HG03558 (cell line): Measurements from ENCODE around the gene SLC35F4.
"Not testable (repeated sequence)": the region's sequence is repeated elsewhere in the genome, so short reads cannot be mapped to it uniquely, and the experiment has no call there.

Experiments
- ATAC-seq: cut with Tn5 transposase; IDR thresholded peaks from one replicate; pipeline ENCODE4 v1.9.1; 2021; ENCODE audit warnings: moderate number of reproducible peaks; ENCODE audit not compliant: unreplicated experiment; ENCODE audit errors: extremely low read depth

SLC35F4 gene

DNA sequence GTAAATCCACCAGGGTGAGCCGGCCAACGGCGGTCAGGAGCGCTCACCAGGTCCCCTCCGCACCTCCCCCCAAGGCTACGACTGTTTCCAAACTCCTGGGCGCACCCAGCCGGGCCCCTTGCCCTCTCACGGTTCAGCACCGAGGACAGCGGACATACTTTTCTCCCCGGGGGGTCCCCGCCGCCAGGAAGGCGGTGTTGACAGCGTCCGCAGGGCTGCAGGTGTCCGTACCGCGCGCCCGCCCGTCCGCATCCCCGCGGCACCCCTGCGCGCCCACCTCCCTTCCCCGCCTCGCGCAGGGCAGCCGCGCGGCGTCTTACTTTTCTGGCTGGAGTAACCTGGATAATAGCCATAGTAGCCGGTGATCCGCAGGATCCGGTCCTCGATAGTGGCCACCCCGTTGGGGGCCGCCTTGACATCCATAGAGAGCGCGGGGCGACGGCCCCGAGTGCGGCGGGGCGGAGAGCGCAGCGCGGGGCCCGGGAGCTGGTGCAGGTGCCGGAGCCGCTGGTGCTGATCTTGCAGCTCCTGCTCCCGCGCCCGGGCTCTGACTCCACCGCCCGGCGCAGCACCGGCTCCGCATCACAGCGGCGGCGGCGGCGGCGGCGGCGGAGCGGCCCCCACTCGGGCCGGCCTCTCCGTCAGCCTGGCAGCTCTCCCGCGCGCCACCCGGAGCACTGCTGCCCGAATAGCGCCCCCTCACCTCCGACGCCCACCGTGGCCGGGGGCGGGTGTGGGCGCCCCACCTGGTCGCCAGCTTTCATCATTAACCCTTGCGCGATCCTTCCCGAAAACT lies at the start of gene SLC35F4:
Gene SLC35F4, minus strand, starts transcription at position 690 of the 796 bp plus-strand sequence.
- ATAC-seq = no peak

DNA sequence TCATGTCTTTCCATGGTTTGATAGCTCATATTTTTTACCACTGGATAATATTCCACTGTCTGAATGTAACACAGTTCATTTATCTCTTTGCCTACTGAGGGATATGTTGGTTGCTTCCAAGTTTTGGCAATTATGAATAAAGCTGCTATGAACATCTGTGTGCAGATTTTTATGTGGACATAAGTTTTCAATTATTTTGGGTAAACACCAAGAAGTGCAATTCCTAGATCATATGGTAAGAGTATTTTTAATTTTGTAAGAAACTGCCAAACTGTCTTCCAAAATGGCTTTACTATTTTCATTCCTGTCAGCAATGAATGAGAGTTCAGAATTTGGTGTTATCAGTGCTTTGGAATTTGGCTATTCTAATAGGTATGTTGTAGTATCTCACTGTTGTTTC lies 43.7 kb upstream of the SLC35F4 start:
- no peak for ATAC-seq

DNA sequence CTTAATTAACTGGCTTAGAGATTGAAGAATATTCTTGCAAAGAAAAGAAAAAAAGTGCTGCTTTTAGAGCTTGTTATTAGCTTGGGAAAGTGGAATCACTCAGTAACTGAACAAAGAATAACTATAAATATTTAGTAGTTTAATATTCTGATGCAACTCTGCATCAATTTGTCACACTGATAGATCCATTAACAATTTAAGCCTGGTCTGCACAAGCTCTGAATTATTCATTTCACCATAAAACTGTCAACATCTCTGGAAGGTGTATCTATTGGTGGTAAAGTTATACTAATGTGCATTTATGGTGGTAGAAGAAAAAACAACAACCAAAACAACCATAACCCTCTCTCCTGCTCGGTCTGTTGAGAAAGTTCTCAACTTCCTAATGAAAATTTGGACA lies 38.1 kb upstream of the SLC35F4 start:
- ATAC-seq = no peak

- ATAC-seq = no peak
Observed at GRCh38 chr14:57898837-57899572, 33.1 kb upstream of the SLC35F4 start.

DNA sequence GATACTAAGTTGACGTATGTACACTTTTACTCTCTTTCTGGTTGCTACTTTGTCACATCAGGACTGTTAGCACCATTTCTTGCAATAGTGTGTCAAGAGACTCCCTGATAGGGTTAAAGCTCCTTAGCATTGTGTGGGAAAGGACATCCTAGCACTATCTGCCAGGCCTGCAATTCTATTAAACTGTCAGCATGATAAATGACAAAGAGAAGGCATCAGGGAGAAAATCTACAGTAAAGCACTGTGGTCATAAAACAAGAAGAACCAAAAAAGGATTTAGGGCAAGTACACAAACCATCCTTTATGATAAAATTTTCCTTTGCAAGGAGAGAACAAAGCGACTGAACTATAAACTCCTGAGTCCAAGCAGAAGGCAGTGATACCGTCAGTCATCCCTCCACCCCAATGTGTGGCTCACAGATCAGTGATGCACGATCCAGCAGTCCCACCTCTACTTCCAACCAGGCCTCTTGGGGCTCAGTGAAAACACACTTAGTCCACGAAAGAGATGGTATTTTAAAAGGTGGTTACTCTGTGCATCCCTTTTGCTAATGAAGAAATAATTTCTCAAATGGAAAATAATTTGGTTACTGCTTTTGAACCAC lies 31.4 kb upstream of the SLC35F4 start:
- ATAC-seq = no peak

DNA sequence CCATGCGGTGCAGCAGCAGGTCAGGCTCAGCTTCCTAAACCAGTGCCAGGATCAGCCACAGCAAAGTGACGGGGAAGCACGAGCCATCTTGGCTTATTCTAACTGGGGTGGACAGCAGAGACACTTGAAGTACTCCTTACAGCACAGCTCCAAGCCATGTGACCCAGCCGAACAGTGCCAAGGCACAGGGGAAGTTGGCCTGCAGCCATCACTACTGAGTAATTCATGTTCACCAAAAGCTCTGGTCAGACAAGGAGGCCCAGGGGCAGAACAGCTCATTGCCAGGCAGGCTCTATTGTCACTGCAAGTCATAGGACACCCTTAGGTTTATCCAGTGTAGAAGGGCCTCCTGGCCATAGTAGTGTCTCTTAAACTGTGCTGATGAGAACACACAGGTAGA lies 23.4 kb upstream of the SLC35F4 start:
- ATAC-seq = no peak

DNA sequence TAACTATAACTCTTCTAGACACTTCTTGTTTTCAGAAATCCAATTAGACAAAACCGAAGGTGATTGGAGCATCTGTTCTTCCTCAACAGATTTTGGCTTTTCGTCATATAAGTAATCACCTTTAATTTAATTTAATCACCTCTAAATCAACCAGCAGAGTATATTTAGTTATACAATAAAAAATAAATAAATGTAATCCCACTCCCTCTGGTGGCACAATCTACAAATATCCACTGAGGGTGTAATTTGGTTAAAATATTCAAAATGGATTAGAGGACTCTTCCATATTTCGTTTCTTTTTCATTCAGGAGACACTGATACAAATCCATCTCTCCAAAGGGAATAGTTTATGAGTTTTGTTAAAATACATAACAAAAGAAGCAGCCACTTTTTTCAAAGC lies 18.3 kb upstream of the SLC35F4 start:
- ATAC-seq = no peak

DNA sequence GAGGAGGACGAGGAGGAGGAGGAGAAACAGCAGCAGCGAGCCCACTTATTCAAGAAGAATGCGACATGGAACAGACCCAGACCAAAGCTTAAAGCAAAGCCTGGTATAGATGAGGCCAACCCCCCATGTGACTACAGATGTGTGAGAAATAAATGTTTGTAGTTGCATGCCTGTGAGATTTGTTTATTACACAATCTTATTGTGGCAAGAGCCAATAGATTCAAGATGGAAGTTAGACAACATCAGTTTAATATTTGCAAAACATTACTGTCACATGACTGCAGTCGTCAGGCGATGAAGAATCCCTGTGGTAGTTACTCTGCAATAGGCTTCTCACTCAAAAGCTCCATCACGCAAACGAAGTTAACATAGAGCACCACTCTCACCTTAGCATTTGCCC lies 17.2 kb upstream of the SLC35F4 start:
- ATAC-seq = no peak

DNA sequence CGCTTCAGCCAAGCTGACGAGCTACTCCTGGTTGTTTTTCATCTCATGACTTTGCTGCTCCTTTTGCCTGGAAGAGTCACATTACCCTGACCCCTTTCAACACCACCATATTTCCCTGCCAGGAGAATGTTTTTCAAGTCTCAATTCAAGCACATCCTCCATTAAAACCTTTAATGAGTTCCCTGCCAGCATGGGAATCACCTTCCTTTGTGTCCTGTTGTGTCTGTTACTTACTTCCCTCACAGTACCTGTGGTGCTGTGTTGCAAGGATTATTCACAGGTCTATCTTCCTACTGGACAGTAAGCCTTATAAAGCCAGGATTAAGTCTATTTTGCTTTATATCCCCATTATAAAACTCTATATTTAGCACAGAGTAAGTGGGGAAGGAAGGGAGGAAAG lies 13.6 kb upstream of the SLC35F4 start:
- no peak for ATAC-seq

DNA sequence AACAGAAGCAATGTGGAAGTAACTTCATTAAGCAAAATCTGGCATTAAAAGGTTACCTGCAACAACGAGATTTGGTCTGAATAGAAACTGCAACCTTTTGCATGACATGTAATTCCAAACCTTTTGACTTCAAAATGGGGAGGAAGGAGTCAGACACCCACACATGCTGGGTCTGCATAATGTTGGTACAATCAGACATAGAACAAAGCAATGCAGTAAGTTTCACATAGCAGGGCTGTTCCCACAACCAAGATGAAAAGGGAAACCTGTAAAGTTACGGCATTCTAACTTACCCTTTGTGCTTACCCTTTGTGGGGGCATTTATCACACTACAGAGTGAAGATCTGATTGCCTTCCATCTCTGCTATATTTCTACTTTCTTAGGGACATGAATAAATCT lies 10.1 kb upstream of the SLC35F4 start:
- no peak for ATAC-seq

DNA sequence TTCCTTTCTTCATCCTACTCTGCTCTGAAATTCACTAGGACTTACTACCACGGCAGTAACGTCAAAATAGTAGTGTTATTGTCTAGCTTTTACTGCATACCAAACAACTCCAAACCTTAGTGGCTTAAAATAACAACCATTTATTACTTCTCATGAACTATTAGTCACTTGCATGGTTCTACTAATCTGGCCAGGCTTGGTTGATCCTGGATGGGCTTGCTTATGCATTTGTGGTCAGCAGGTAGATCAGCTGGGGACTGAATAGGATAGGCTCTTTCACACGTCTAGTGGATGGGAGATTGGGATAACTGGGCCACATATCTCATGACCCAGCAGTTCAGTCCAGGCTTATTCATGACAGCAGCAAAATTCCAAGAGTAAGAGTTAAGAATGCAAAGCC lies 9.4 kb upstream of the SLC35F4 start:
- ATAC-seq = no peak

GRCh38 chr14:57871459-57872080 lies 5.7 kb upstream of the SLC35F4 start:
- peak; percentile 62 for ATAC-seq

- no peak for ATAC-seq
Observed at GRCh38 chr14:57870686-57871457, 5.0 kb upstream of the SLC35F4 start.

GRCh38 chr14:57869617-57870016 lies 3.7 kb upstream of the SLC35F4 start:
- no peak for ATAC-seq

DNA sequence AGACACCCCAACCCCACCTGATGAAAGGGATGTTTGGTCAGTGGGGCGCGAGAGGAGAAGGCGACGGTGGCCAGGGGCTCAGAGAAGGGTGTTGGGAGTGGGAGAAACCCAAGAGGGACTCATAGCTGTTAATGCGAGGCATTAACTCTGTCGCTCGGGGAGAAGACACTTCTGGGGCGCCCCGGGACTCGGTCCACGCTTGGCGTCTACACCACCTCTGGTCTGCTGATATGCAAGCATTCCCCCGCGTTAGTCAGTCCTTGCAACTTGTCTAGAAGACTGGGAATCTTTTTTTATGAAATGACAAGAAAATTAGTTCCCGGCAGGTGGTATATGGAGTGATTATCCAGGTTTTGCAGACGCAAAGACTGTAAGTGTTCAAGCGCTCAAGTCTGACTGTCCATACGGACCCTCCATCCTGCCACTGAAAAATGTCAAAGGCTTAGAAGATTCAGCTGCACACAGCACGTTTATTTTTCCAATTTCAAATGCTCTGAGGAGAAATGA lies 360 bp upstream of the SLC35F4 start:
- no peak for ATAC-seq

DNA sequence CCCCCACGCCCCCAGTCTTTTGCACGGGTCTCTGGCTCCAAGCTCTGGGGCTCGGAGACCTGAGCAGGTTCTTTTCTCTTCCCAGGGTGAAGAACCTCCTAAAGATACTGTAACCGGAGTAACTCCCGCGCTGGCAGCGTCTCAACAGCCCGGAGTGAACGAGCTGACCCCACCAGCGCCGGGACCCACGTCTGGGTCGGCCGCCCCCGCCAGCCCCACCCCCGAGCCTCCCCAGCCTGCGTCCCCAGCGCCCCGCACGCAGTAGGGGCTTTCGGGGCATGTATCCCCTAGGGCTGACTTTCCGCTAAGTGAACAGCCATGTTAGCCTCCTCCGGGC lies 858 bp downstream of the SLC35F4 start:
- ATAC-seq = no peak

DNA sequence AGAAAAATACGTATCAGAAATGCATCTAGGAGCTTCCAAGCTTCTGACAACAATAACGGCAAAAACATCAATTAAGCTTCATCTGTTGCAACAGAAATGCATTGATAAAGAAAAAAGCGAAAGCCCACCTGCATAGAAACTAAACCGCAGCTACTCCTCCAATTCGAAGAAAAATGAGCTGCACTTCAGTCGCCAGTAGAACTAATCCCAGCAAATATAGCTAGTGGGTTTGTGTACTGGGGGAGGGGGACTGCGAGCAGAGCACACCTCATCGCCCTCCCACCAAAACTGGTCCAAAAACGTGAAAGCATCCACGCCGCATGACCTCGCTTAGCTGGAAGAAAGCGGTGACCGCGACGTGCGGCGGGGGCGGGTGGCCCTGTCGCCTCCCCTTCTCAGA lies 1.2 kb downstream of the SLC35F4 start:
- no peak for ATAC-seq

GRCh38 chr14:57863471-57863870 lies 2.4 kb downstream of the SLC35F4 start:
- ATAC-seq = no peak

- not testable (repeated sequence) for ATAC-seq
Observed at GRCh38 chr14:57855666-57856065, 10.2 kb downstream of the SLC35F4 start.

GRCh38 chr14:57854571-57854970 lies 11.3 kb downstream of the SLC35F4 start:
- no peak for ATAC-seq
